Stomach (tissue), 9 donors: ENCODE results near the gene BSG. TPM values are rescaled to one million over a fixed set of nuclear protein-coding genes. Genes with fewer than 3 reads are reported as not detected.
A peak's percentile ranks its signal among the peaks of the same experiment; 100 is the strongest.

Source experiments
- DNase-seq, 2 donors: peaks; one replicate each; pipeline versions ENCODE4 v3.0.0 to v3.0.0-alpha.2; 2013 to 2019
- H3K27ac ChIP-seq, 5 donors: fragments of 200-600 bp in 4 of 5; sonication (generic) in 4 of 5; one replicate each; pipeline ENCODE4 v1.5.1; 2013 to 2019; ENCODE audit warnings: mild to moderate bottlenecking in 1 of 5, moderate library complexity in 1 of 5
- H3K27me3 ChIP-seq, 3 donors: fragments of 200-600 bp; sonication (generic); one replicate each; pipeline ENCODE4 v1.5.1; 2017 to 2019; ENCODE audit warnings: mixed run types in 1 of 3
- H3K36me3 ChIP-seq, 4 donors: fragments of 200-600 bp; sonication (generic); 1 replicate in 3 of 4; 2 replicates in 1 of 4; pipeline ENCODE4 v1.5.1; 2016 to 2019
- H3K4me1 ChIP-seq, 4 donors: fragments of 200-600 bp; sonication (generic); one replicate each; pipeline ENCODE4 v1.5.1; 2016 to 2019
- H3K4me3 ChIP-seq, 4 donors: fragments of 200-600 bp; sonication (generic) in 3 of 4; one replicate each; pipeline ENCODE4 v1.5.1; 2016 to 2019; ENCODE audit warnings: mild to moderate bottlenecking in 1 of 4
- H3K9me3 ChIP-seq, 4 donors: fragments of 200-600 bp; sonication (generic); one replicate each; pipeline ENCODE4 v1.5.1; 2016 to 2019
- EP300 ChIP-seq: sonication (generic); formaldehyde crosslinking; IDR thresholded peaks from one replicate; pipeline ENCODE4 v1.6.1; 2017; ENCODE audit warnings: antibody characterized with exemption
- POLR2A ChIP-seq, 4 donors: fragments of 450-650 bp; IDR thresholded peaks; one replicate each; pipeline ENCODE4 v1.6.1; 2016; ENCODE audit warnings: antibody characterized with exemption in 4 of 4, control low read depth in 2 of 4, mild to moderate bottlenecking in 1 of 4, moderate library complexity in 1 of 4
- POLR2AphosphoS5 ChIP-seq, 3 donors: sonication (generic); formaldehyde crosslinking; IDR thresholded peaks; one replicate each; pipeline ENCODE4 v1.6.1; 2016; ENCODE audit warnings: antibody characterized with exemption in 3 of 3
- WGBS, 5 donors: extraction: QIAGEN DNeasy Blood & Tissue Kit in 3 of 5; methylation state at CpG; one replicate each; pipeline versions ENCODE4 v1.1.5 to v1.1.7; 2013 to 2018; 5-methylcytosine and 5-hydroxymethylcytosine counted together
- intact Hi-C: fragments of 100-400 bp; cut with DNase I; formaldehyde crosslinking; loops from one replicate; pipeline ENCODE4 v1.15.1; 2023; ENCODE audit warnings: low total_unique reads
- polyA plus RNA-seq, 3 donors: library from polyadenylated mRNA; stranded (reverse); fragments of 200-250 nt; gene quantifications; one replicate each; pipeline ENCODE4 v1.2.3, GENCODE V29; 2013
- total RNA-seq, 5 donors: library from RNA; depleted of rRNA; stranded (reverse); fragments of >200 nt; gene quantifications; one replicate each; pipeline versions ENCODE4 v1.1.0 to v1.2.3, GENCODE V29; 2014 to 2016
- TF ChIP-seq, protein P1 (sequence below), 7 experiments: fragments of 450-650 bp in 4 of 7; fragments of 200-600 bp in 3 of 7; sonication (generic) in 3 of 7; IDR thresholded peaks; one replicate each; pipeline ENCODE4 v1.5.1; 2016 to 2019; ENCODE audit warnings: antibody characterized with exemption in 7 of 7, control low read depth in 2 of 7, mild to moderate bottlenecking in 1 of 7
- donor health status: healthy with polysubstance abuse.
- donor health status: Bipolar disorder and iron deficiency.
- donor health status: healthy.

The BSG gene
- total and polyA plus RNA-seq, 8 donors: 184 to 1,029 (median 331) TPM

DNA sequence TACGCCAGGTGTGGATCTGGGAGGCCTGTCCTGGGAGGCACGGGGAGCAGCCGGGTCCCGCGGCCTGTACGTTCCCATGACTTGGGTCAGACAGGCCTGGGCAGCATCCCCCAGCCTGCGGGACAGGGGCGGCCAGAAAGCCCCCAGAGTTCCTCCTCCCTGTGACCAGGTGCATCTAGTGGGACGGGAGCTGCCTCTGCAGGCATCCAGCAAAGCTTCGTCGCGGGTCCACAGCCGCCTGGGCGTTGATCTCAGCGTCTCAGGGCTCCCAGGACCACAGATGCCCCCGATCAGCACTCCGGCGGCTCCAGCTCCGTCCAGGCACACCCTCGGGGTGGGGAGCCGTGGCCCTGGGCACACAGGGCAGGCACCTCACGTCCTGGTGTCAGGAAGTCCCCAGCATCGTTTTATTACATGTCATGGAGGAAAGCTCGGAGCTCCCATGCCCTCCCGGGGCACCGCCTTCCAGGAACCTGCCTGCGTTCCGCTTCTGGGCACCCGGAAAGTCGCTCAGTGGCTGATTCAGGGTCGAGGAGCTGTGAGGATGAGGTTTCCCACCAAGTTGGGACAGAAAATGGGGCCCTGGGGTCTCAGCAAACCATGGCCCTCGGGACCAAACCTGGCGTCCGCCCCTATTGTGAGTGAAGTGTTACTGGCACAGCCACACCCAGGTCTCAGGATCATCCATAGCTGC, 30.1 kb upstream of the BSG start:
- Histone ChIP-seq H3K36me3 (peaks cover 29 to 50% (median 47%) of the 10 kb centered on the region in 4 donors), H3K27ac (no peak overlapping the region), H3K4me3 (no peak overlapping the region), H3K9me3 (no peaks in the 10 kb centered on the region), H3K27me3 (peaks cover 0 to 15% (median 0%) of the 10 kb centered on the region in 3 donors), H3K4me1 (peaks cover 0 to 8% (median 0%) of the 10 kb centered on the region in 4 donors)
- DNase-seq: no peak
- 82 to 94% (median 90%) methylated on average over 17 to 34 of the region's 34 CpGs for WGBS, 5 donors
- intact Hi-C loops: no loop called here
- TF ChIP-seq EP300: no peak
- TF ChIP-seq, protein P1, sequence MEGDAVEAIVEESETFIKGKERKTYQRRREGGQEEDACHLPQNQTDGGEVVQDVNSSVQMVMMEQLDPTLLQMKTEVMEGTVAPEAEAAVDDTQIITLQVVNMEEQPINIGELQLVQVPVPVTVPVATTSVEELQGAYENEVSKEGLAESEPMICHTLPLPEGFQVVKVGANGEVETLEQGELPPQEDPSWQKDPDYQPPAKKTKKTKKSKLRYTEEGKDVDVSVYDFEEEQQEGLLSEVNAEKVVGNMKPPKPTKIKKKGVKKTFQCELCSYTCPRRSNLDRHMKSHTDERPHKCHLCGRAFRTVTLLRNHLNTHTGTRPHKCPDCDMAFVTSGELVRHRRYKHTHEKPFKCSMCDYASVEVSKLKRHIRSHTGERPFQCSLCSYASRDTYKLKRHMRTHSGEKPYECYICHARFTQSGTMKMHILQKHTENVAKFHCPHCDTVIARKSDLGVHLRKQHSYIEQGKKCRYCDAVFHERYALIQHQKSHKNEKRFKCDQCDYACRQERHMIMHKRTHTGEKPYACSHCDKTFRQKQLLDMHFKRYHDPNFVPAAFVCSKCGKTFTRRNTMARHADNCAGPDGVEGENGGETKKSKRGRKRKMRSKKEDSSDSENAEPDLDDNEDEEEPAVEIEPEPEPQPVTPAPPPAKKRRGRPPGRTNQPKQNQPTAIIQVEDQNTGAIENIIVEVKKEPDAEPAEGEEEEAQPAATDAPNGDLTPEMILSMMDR (IDR thresholded peaks at IDR 0.05): no peak

DNA sequence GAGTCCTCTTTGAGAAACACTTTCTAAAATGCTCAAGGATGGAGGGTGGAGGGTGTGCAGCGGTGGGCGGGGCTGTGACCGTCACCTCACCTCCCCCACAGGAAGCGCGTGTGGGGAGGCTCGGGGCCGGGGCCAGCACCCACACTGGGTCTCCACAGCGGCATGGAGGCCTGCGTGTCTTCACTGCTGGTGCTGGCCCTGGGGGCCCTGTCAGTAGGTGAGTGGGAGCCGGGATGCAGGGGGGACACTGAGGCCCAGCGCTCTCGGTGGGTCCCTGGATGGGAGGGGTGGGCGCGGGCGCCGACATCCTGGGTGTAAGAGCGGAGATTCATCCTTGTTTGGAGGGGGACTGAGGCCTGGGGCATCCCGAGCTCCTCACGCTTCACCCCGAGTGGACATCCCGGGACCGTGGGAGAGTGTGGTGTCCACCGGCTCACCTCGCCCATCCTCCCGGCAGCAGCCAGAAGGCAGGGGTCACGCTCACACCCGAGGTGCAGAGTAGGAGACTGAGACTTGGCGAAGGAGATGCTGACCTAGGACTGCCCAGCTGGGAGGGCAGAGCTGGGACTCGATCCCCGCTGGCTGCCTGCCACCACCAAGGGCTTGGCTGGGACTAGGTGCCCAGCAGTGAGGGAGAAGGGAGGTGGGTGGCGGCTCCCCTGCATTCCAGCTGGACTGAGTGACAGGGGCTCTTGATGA, 28.3 kb upstream of the BSG start, which contains the start of gene GZMM:
Gene GZMM (plus strand): TSS at position 144 of the 699 bp plus-strand sequence. CDS start 19 bp downstream, at position 163.
- peaks cover 0 to 8% (median 0%) of the 10 kb centered on the region in 4 donors for H3K4me1 ChIP-seq

DNA sequence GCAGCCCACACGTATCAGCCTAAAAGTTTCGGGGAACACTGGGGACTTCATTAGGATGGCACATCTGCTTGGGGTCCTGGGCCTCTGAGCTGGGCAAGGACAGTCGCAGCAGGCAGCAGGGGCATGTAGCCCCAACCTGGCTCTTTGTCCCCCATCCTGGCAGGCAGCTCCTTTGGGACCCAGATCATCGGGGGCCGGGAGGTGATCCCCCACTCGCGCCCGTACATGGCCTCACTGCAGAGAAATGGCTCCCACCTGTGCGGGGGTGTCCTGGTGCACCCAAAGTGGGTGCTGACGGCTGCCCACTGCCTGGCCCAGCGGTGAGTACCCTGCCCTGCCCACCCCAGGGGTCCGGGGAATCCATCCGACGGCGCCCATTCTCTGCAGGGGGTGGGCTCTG, 25.3 kb upstream of the BSG start:
- Histone ChIP-seq H3K27ac (no peak overlapping the region), H3K9me3 (no peaks in the 10 kb centered on the region), H3K27me3 (peaks cover 0 to 59% (median 3%) of the 10 kb centered on the region in 3 donors), H3K36me3 (peaks cover under 1 to 12% (median 9%) of the 10 kb centered on the region in 4 donors), H3K4me3 (no peak overlapping the region), H3K4me1 (peaks cover 0 to 15% (median 8%) of the 10 kb centered on the region in 4 donors)
- WGBS, 5 donors: 90 to 96% (median 91%) methylated on average over 3 to 15 of the region's 15 CpGs
- DNase-seq: no peak
- TF ChIP-seq POLR2AphosphoS5 (IDR thresholded peaks at IDR 0.05): no peak
- TF ChIP-seq, protein P1 (IDR thresholded peaks at IDR 0.05): no peak
- no peak for TF ChIP-seq EP300
- no peak for TF ChIP-seq POLR2A (IDR thresholded peaks at IDR 0.05)
- intact Hi-C loops: no loop called here

More for the DNA sequence above, 28.3 kb upstream of the BSG start, which contains the start of gene GZMM:
- peak in 1 of 2 donors; percentile 66 for DNase-seq
- Histone ChIP-seq H3K27me3 (peaks cover 0 to 32% (median 2%) of the 10 kb centered on the region in 3 donors), H3K36me3 (peaks cover 17 to 34% (median 32%) of the 10 kb centered on the region in 4 donors), H3K4me3 (peak within 1 kb of the TSS in 3 of 4 donors; percentile 7 to 24 (median 19)), H3K27ac (peak within 1 kb of the TSS in 1 of 5 donors; percentile 53), H3K9me3 (no peaks in the 10 kb centered on the region)
- TF ChIP-seq POLR2A (IDR thresholded peaks at IDR 0.05): no peak
- TF ChIP-seq EP300: no peak
- no peak for TF ChIP-seq POLR2AphosphoS5 (IDR thresholded peaks at IDR 0.05)
- TF ChIP-seq, protein P1 (IDR thresholded peaks at IDR 0.05): no peak
- intact Hi-C loops: no loop called here
- 50 to 55% (median 54%) methylated on average over 24 to 31 of the region's 31 CpGs for WGBS, 5 donors

DNA sequence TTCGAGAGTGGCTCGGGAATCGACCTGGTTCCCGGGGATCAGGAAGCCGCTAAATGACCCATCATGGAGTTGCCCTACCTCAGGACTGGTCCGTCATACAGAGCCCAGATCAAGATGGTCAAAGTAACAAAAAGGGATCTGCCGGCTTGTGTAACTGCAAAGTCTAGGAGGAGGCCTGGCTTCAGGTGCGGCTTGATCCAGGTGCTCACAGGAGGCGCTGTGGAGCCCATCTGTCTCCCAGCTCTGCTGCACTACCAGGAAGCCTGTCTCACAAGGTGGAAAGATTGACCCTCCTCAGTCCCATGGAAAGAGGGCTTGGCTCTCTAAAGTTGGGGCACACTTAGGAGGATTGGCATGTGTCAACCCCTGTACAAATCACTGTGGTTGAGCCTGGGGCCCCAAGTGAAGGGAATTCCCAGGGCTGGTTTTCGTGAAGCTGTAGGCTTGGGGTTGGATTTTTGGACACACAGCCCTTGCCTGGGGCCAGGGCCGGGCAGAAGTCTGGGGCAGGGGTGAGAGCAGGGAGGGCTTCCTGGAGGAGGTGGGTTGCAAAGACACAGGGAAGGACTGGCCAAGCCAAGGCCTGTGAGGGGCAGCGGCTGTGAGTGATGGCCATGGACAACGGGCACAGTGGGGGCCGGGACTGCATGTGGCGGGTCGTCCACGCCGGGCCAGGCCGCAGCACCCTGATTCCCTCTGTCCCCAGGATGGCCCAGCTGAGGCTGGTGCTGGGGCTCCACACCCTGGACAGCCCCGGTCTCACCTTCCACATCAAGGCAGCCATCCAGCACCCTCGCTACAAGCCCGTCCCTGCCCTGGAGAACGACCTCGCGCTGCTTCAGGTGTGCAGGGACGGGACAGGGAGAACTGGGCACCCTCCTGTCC, 24.3 kb upstream of the BSG start:
- WGBS, 5 donors: 77 to 85% (median 82%) methylated on average over 22 to 26 of the region's 26 CpGs
- no peak overlapping the region for H3K27ac ChIP-seq
- peaks cover 0 to 15% (median 8%) of the 10 kb centered on the region in 4 donors for H3K4me1 ChIP-seq
- intact Hi-C loops: no loop called here
- no peak overlapping the region for H3K4me3 ChIP-seq
- no peaks in the 10 kb centered on the region for H3K9me3 ChIP-seq
- H3K27me3 ChIP-seq: peaks cover 0 to 67% (median 3%) of the 10 kb centered on the region in 3 donors
- DNase-seq: no peak
- peaks cover 0 to 2% (median 0%) of the 10 kb centered on the region in 4 donors for H3K36me3 ChIP-seq
- TF ChIP-seq POLR2AphosphoS5 (IDR thresholded peaks at IDR 0.05) (no peak), POLR2A (IDR thresholded peaks at IDR 0.05) (no peak), EP300 (no peak)
- TF ChIP-seq, protein P1 (IDR thresholded peaks at IDR 0.05): no peak
